Stimulated activated CD4-positive, alpha-beta T cell treated with anti-CD3 and anti-CD28 coated beads, Interleukin-1b, Interleukin-23, amount 100 ng/mL, for 24 hours (primary cell): ENCODE results near the gene PINLYP.
A peak's percentile ranks its signal among the peaks of the same experiment; 100 is the strongest.

ENCODE experiments used
- DNase-seq, 4 experiments: peaks; one replicate each; pipeline ENCODE4 v3.0.0-alpha.2; 2020; ENCODE audit warnings: low read depth in 4 of 4, low spot score in 1 of 4

PINLYP gene

GRCh38 chr19:43575156-43575950 lies at the start of gene PINLYP, which contains the start of gene XRCC1:
Gene PINLYP (plus strand): TSS chr19:43575801. CDS start chr19:43577192, 1,391 bp downstream.
Gene XRCC1 (minus strand): TSS chr19:43575527. CDS start chr19:43575458, 69 bp downstream.
- DNase-seq: peak; percentile 82 to 97 (median 93)

GRCh38 chr19:43525836-43526771 lies 49.5 kb upstream of the PINLYP start:
- no peak for DNase-seq

GRCh38 chr19:43526884-43527859 lies 48.4 kb upstream of the PINLYP start, which contains the start of gene ETHE1:
Gene ETHE1 (minus strand): TSS chr19:43527201. CDS start chr19:43527177, 24 bp downstream.
- peak in 2 of 4 experiments; percentile 70 to 78 for DNase-seq

- no peak for DNase-seq
Measured at GRCh38 chr19:43527860-43528622, 47.6 kb upstream of the PINLYP start.

- DNase-seq: no peak
Measured at GRCh38 chr19:43532571-43532961, 43.0 kb upstream of the PINLYP start.

GRCh38 chr19:43532962-43533545 lies 42.5 kb upstream of the PINLYP start, which contains the start of gene ZNF575:
Gene ZNF575 (plus strand): TSS chr19:43533188. CDS start chr19:43534423, 1,235 bp downstream.
- DNase-seq: peak; percentile 58 to 81 (median 70)

- peak; percentile 79 to 96 (median 86) for DNase-seq
Measured at GRCh38 chr19:43533546-43534304, 41.9 kb upstream of the PINLYP start.

GRCh38 chr19:43534305-43534815 lies 41.2 kb upstream of the PINLYP start:
- DNase-seq: no peak

- DNase-seq: no peak
Measured at GRCh38 chr19:43534816-43535761, 40.5 kb upstream of the PINLYP start.

- no peak for DNase-seq
Measured at GRCh38 chr19:43538922-43539321, 36.7 kb upstream of the PINLYP start.

GRCh38 chr19:43540381-43540780 lies 35.2 kb upstream of the PINLYP start:
- DNase-seq: no peak

- DNase-seq: no peak
Measured at GRCh38 chr19:43541920-43542650, 33.5 kb upstream of the PINLYP start.

GRCh38 chr19:43544077-43544476 lies 31.5 kb upstream of the PINLYP start:
- no peak for DNase-seq

GRCh38 chr19:43545276-43545675 lies 30.3 kb upstream of the PINLYP start:
- DNase-seq: no peak

GRCh38 chr19:43545981-43546380 lies 29.6 kb upstream of the PINLYP start:
- DNase-seq: no peak

- DNase-seq: no peak
Measured at GRCh38 chr19:43546581-43546980, 29.0 kb upstream of the PINLYP start.
